ENCODE measurements around the gene SUPT6H. TPM values are rescaled to one million over a fixed set of nuclear protein-coding genes. Genes with fewer than 3 reads are reported as not detected.
A peak's percentile ranks its signal among the peaks of the same experiment; 100 is the strongest.
"Not testable (repeated sequence)": the region's sequence is repeated elsewhere in the genome, so short reads cannot be mapped to it uniquely, and the experiment has no call there.

SUPT6H gene
- total RNA-seq, 2 donors from 2014 or later, result 136 to 139 TPM

- not testable (repeated sequence) for H3K9me3 ChIP-seq (ENCODE audit: control insufficient read depth, low read length, poor library complexity, severe bottlenecking); DNase-seq; ATAC-seq; H3K27me3 Mint-ChIP-seq
- peaks cover 11% of the 10 kb centered on the region for H3K36me3 Mint-ChIP-seq (ENCODE audit: low read depth)
- H3K27ac Mint-ChIP-seq, result peak overlapping the region; percentile 100
- peak overlapping the region; percentile 25 for H3K4me3 Mint-ChIP-seq
- peaks cover 33% of the 10 kb centered on the region for H3K4me1 Mint-ChIP-seq
These were observed 2.5 kb upstream of the SUPT6H start for GRCh38 chr17:28659497-28659881.

- Mint-ChIP-seq H3K4me1 (peaks cover 47% of the 10 kb centered on the region), H3K27me3 (no peaks in the 10 kb centered on the region), H3K27ac (peak overlapping the region; percentile 100), H3K36me3 (ENCODE audit: low read depth) (peaks cover 18% of the 10 kb centered on the region), H3K4me3 (peak overlapping the region; percentile 99)
- H3K9me3 ChIP-seq (ENCODE audit: control insufficient read depth, low read length, poor library complexity, severe bottlenecking), result no peaks in the 10 kb centered on the region
- no peak for DNase-seq
- ATAC-seq, result no peak
These were observed 473 bp downstream of the SUPT6H start for GRCh38 chr17:28662527-28662829.

GRCh38 chr17:28663723-28664122 is 1.7 kb downstream of the SUPT6H start:
- Mint-ChIP-seq H3K27ac (peak overlapping the region; percentile 100), H3K27me3 (no peaks in the 10 kb centered on the region), H3K4me1 (peaks cover 56% of the 10 kb centered on the region), H3K36me3 (ENCODE audit: low read depth) (peaks cover 18% of the 10 kb centered on the region), H3K4me3 (peak overlapping the region; percentile 99)
- no peak for DNase-seq
- no peaks in the 10 kb centered on the region for H3K9me3 ChIP-seq (ENCODE audit: control insufficient read depth, low read length, poor library complexity, severe bottlenecking)
- no peak for ATAC-seq

GRCh38 chr17:28665994-28666393 is 4.0 kb downstream of the SUPT6H start:
- ATAC-seq (no peak), DNase-seq (no peak)
- Mint-ChIP-seq H3K4me1 (peaks cover 47% of the 10 kb centered on the region), H3K27ac (no peak overlapping the region), H3K27me3 (no peaks in the 10 kb centered on the region), H3K4me3 (no peak overlapping the region), H3K36me3 (ENCODE audit: low read depth) (peaks cover 18% of the 10 kb centered on the region)
- H3K9me3 ChIP-seq (ENCODE audit: control insufficient read depth, low read length, poor library complexity, severe bottlenecking), result no peaks in the 10 kb centered on the region

- H3K27ac Mint-ChIP-seq, result peak overlapping the region; percentile 62
These were observed 5.9 kb downstream of the SUPT6H start for GRCh38 chr17:28667870-28668269.

GRCh38 chr17:28669918-28670317 is 7.9 kb downstream of the SUPT6H start:
- no peak for ATAC-seq
- H3K27me3 Mint-ChIP-seq, result no peaks in the 10 kb centered on the region
- H3K9me3 ChIP-seq (ENCODE audit: control insufficient read depth, low read length, poor library complexity, severe bottlenecking), result no peaks in the 10 kb centered on the region
- peaks cover 8% of the 10 kb centered on the region for H3K36me3 Mint-ChIP-seq (ENCODE audit: low read depth)
- H3K27ac Mint-ChIP-seq, result no peak overlapping the region
- no peak overlapping the region for H3K4me3 Mint-ChIP-seq
- no peak for DNase-seq
- H3K4me1 Mint-ChIP-seq, result peaks cover 22% of the 10 kb centered on the region

More at GRCh38 chr17:28667870-28668269, 5.9 kb downstream of the SUPT6H start:
- no peak for DNase-seq
- H3K4me1 Mint-ChIP-seq, result peaks cover 40% of the 10 kb centered on the region
- H3K27me3 Mint-ChIP-seq, result no peaks in the 10 kb centered on the region
- peaks cover 14% of the 10 kb centered on the region for H3K36me3 Mint-ChIP-seq (ENCODE audit: low read depth)
- no peaks in the 10 kb centered on the region for H3K9me3 ChIP-seq (ENCODE audit: control insufficient read depth, low read length, poor library complexity, severe bottlenecking)
- ATAC-seq, result no peak
- no peak overlapping the region for H3K4me3 Mint-ChIP-seq

- H3K4me3 Mint-ChIP-seq, result no peak overlapping the region
- peaks cover 8% of the 10 kb centered on the region for H3K36me3 Mint-ChIP-seq (ENCODE audit: low read depth)
These were observed 13.5 kb downstream of the SUPT6H start for GRCh38 chr17:28675490-28675889.

GRCh38 chr17:28675980-28676379 is 14.0 kb downstream of the SUPT6H start:
- ATAC-seq (no peak), DNase-seq (no peak)
- Mint-ChIP-seq H3K27ac (peak overlapping the region; percentile 67), H3K27me3 (no peaks in the 10 kb centered on the region), H3K4me3 (no peak overlapping the region), H3K4me1 (peaks cover 2% of the 10 kb centered on the region), H3K36me3 (ENCODE audit: low read depth) (peaks cover 8% of the 10 kb centered on the region)
- no peaks in the 10 kb centered on the region for H3K9me3 ChIP-seq (ENCODE audit: control insufficient read depth, low read length, poor library complexity, severe bottlenecking)

More at GRCh38 chr17:28675490-28675889, 13.5 kb downstream of the SUPT6H start:
- H3K27me3 Mint-ChIP-seq, result no peaks in the 10 kb centered on the region
- no peak overlapping the region for H3K27ac Mint-ChIP-seq
- ATAC-seq, result no peak
- H3K9me3 ChIP-seq (ENCODE audit: control insufficient read depth, low read length, poor library complexity, severe bottlenecking), result no peaks in the 10 kb centered on the region
- peaks cover 2% of the 10 kb centered on the region for H3K4me1 Mint-ChIP-seq
- DNase-seq, result no peak

- Mint-ChIP-seq H3K36me3 (ENCODE audit: low read depth) (peaks cover 8% of the 10 kb centered on the region), H3K4me1 (peaks cover 6% of the 10 kb centered on the region), H3K27me3 (no peaks in the 10 kb centered on the region), H3K4me3 (no peak overlapping the region), H3K27ac (peak overlapping the region; percentile 19)
- DNase-seq, result no peak
- no peaks in the 10 kb centered on the region for H3K9me3 ChIP-seq (ENCODE audit: control insufficient read depth, low read length, poor library complexity, severe bottlenecking)
- ATAC-seq, result no peak
These were observed 20.6 kb downstream of the SUPT6H start for GRCh38 chr17:28682655-28683054.

- ATAC-seq (no peak), DNase-seq (no peak)
- H3K27ac Mint-ChIP-seq, result no peak overlapping the region
- H3K27me3 Mint-ChIP-seq, result no peaks in the 10 kb centered on the region
- no peaks in the 10 kb centered on the region for H3K9me3 ChIP-seq (ENCODE audit: control insufficient read depth, low read length, poor library complexity, severe bottlenecking)
- H3K4me1 Mint-ChIP-seq, result peaks cover 6% of the 10 kb centered on the region
- peaks cover 14% of the 10 kb centered on the region for H3K36me3 Mint-ChIP-seq (ENCODE audit: low read depth)
- H3K4me3 Mint-ChIP-seq, result no peak overlapping the region
These were observed 23.0 kb downstream of the SUPT6H start for GRCh38 chr17:28684963-28685362.

GRCh38 chr17:28685366-28685765 is 23.4 kb downstream of the SUPT6H start:
- H3K27ac Mint-ChIP-seq, result no peak overlapping the region
- H3K27me3 Mint-ChIP-seq, result no peaks in the 10 kb centered on the region
- no peak for ATAC-seq
- H3K4me3 Mint-ChIP-seq, result no peak overlapping the region
- H3K9me3 ChIP-seq (ENCODE audit: control insufficient read depth, low read length, poor library complexity, severe bottlenecking), result no peaks in the 10 kb centered on the region
- no peak for DNase-seq
- peaks cover 6% of the 10 kb centered on the region for H3K4me1 Mint-ChIP-seq
- peaks cover 14% of the 10 kb centered on the region for H3K36me3 Mint-ChIP-seq (ENCODE audit: low read depth)

- H3K36me3 Mint-ChIP-seq (ENCODE audit: low read depth), result peaks cover 14% of the 10 kb centered on the region
- no peak overlapping the region for H3K4me3 Mint-ChIP-seq
- no peak overlapping the region for H3K27ac Mint-ChIP-seq
- no peaks in the 10 kb centered on the region for H3K9me3 ChIP-seq (ENCODE audit: control insufficient read depth, low read length, poor library complexity, severe bottlenecking)
- no peaks in the 10 kb centered on the region for H3K27me3 Mint-ChIP-seq
- ATAC-seq (no peak), DNase-seq (no peak)
- H3K4me1 Mint-ChIP-seq, result peaks cover 6% of the 10 kb centered on the region
These were observed 24.3 kb downstream of the SUPT6H start for GRCh38 chr17:28686296-28686695.

GRCh38 chr17:28688481-28688880 is 26.5 kb downstream of the SUPT6H start:
- H3K27ac Mint-ChIP-seq, result no peak overlapping the region

GRCh38 chr17:28689011-28689410 is 27.0 kb downstream of the SUPT6H start:
- ATAC-seq (no peak), DNase-seq (no peak)
- H3K9me3 ChIP-seq (ENCODE audit: control insufficient read depth, low read length, poor library complexity, severe bottlenecking), result no peaks in the 10 kb centered on the region
- Mint-ChIP-seq H3K4me1 (peaks cover 6% of the 10 kb centered on the region), H3K36me3 (ENCODE audit: low read depth) (peaks cover 14% of the 10 kb centered on the region), H3K27me3 (no peaks in the 10 kb centered on the region), H3K4me3 (no peak overlapping the region), H3K27ac (no peak overlapping the region)

More at GRCh38 chr17:28688481-28688880, 26.5 kb downstream of the SUPT6H start:
- Mint-ChIP-seq H3K4me1 (peaks cover 6% of the 10 kb centered on the region), H3K27me3 (no peaks in the 10 kb centered on the region), H3K4me3 (no peak overlapping the region), H3K36me3 (ENCODE audit: low read depth) (peaks cover 14% of the 10 kb centered on the region)
- ATAC-seq (no peak), DNase-seq (no peak)
- no peaks in the 10 kb centered on the region for H3K9me3 ChIP-seq (ENCODE audit: control insufficient read depth, low read length, poor library complexity, severe bottlenecking)

Data from T-helper 17 cell (primary cell).